ENCODE results near the gene CCDC171.

CCDC171 gene

GRCh38 chr9:15909297-15909696 is 356.5 kb downstream of the CCDC171 start:
- no peak for TF ChIP-seq CTCF (IDR thresholded peaks at IDR 0.05; ENCODE audit: control insufficient read depth, insufficient read depth, low read depth, low read length, missing control alignments)
- DNase-seq (ENCODE audit: low read depth): peak; percentile 89
- H3K4me3 ChIP-seq (ENCODE audit: control insufficient read depth, low read depth, low read length): no peak overlapping the region

GRCh38 chr9:15915711-15916110 is 362.9 kb downstream of the CCDC171 start:
- no peak for DNase-seq (ENCODE audit: low read depth)
- H3K4me3 ChIP-seq (ENCODE audit: control insufficient read depth, low read depth, low read length): no peak overlapping the region
- no peak for TF ChIP-seq CTCF (IDR thresholded peaks at IDR 0.05; ENCODE audit: control insufficient read depth, insufficient read depth, low read depth, low read length, missing control alignments)

GRCh38 chr9:15927161-15927560 is 374.3 kb downstream of the CCDC171 start:
- no peak for DNase-seq (ENCODE audit: low read depth)
- no peak for TF ChIP-seq CTCF (IDR thresholded peaks at IDR 0.05; ENCODE audit: control insufficient read depth, insufficient read depth, low read depth, low read length, missing control alignments)
- no peak overlapping the region for H3K4me3 ChIP-seq (ENCODE audit: control insufficient read depth, low read depth, low read length)

GRCh38 chr9:15935661-15936305 is 382.9 kb downstream of the CCDC171 start:
- peak; percentile 11 for DNase-seq (ENCODE audit: low read depth)
- no peak for TF ChIP-seq CTCF (IDR thresholded peaks at IDR 0.05; ENCODE audit: control insufficient read depth, insufficient read depth, low read depth, low read length, missing control alignments)
- no peak overlapping the region for H3K4me3 ChIP-seq (ENCODE audit: control insufficient read depth, low read depth, low read length)

GRCh38 chr9:15936306-15936921 is 383.6 kb downstream of the CCDC171 start:
- no peak overlapping the region for H3K4me3 ChIP-seq (ENCODE audit: control insufficient read depth, low read depth, low read length)
- DNase-seq (ENCODE audit: low read depth): peak; percentile 31
- no peak for TF ChIP-seq CTCF (IDR thresholded peaks at IDR 0.05; ENCODE audit: control insufficient read depth, insufficient read depth, low read depth, low read length, missing control alignments)

- TF ChIP-seq CTCF (IDR thresholded peaks at IDR 0.05; ENCODE audit: control insufficient read depth, insufficient read depth, low read depth, low read length, missing control alignments): no peak
- H3K4me3 ChIP-seq (ENCODE audit: control insufficient read depth, low read depth, low read length): no peak overlapping the region
- no peak for DNase-seq (ENCODE audit: low read depth)
Measured at GRCh38 chr9:15942831-15943424, 390.1 kb downstream of the CCDC171 start.

All from AG09309 (cell line).